Transverse colon (tissue), 4 donors: ENCODE results near the gene DNAAF8. TPM values are rescaled to one million over a fixed set of nuclear protein-coding genes. Genes with fewer than 3 reads are reported as not detected.

Experiments
- DNase-seq: peaks from one replicate; pipeline ENCODE4 v3.0.0-alpha.2; 2019
- H3K27ac ChIP-seq, 4 donors: fragments of 200-600 bp; sonication (generic); 2 replicates each; pipeline ENCODE4 v1.5.1; 2016 to 2018; ENCODE audit warnings: inconsistent platforms in 4 of 4
- H3K27me3 ChIP-seq: fragments of 200-600 bp; sonication (generic); 2 replicates; pipeline ENCODE4 v1.5.1; 2017; ENCODE audit warnings: inconsistent platforms
- H3K36me3 ChIP-seq, 4 donors: fragments of 200-600 bp; sonication (generic); 2 replicates each; pipeline ENCODE4 v1.5.1; 2017 to 2019; ENCODE audit warnings: inconsistent platforms in 4 of 4
- H3K4me1 ChIP-seq, 4 donors: fragments of 200-600 bp; sonication (generic); 2 replicates each; pipeline ENCODE4 v1.5.1; 2017 to 2020; ENCODE audit warnings: inconsistent platforms in 4 of 4
- H3K4me3 ChIP-seq, 4 donors: fragments of 200-600 bp; sonication (generic); 1 replicate in 1 of 4; 2 replicates in 3 of 4; pipeline versions ENCODE4 v1.5.1 to v1.6.1; 2017 to 2019; ENCODE audit warnings: inconsistent platforms in 4 of 4
- H3K9me3 ChIP-seq, 2 donors: fragments of 200-600 bp; sonication (generic); 2 replicates each; pipeline ENCODE4 v1.5.1; 2017 to 2019; ENCODE audit warnings: inconsistent platforms in 2 of 2
- CTCF ChIP-seq, 5 experiments: fragments of 200-600 bp in 3 of 5; fragments of 450-650 bp in 2 of 5; sonication (generic) in 3 of 5; IDR thresholded peaks; 1 replicate in 2 of 5; 2 replicates in 3 of 5; pipeline ENCODE4 v1.5.1; 2016 to 2017; ENCODE audit warnings: antibody characterized with exemption in 5 of 5, inconsistent platforms in 3 of 5, mild to moderate bottlenecking in 2 of 5, moderate library complexity in 1 of 5
- EP300 ChIP-seq: sonication (generic); formaldehyde crosslinking; IDR thresholded peaks from one replicate; pipeline ENCODE4 v1.6.1; 2017; ENCODE audit warnings: antibody characterized with exemption, low read depth
- POLR2A ChIP-seq: fragments of 450-650 bp; IDR thresholded peaks from one replicate; pipeline ENCODE4 v1.6.1; 2016; ENCODE audit warnings: antibody characterized with exemption, mild to moderate bottlenecking, moderate library complexity
- POLR2AphosphoS5 ChIP-seq, 3 donors: sonication (generic); formaldehyde crosslinking; IDR thresholded peaks; one replicate each; pipeline ENCODE4 v1.6.1; 2016; ENCODE audit warnings: antibody characterized with exemption in 3 of 3
- WGBS, 2 donors: methylation state at CpG; one replicate each; pipeline ENCODE4 v1.1.5; 2018; ENCODE audit warnings: low coverage in 1 of 2; 5-methylcytosine and 5-hydroxymethylcytosine counted together
- in situ Hi-C, 4 donors: fragments of 200-750 bp; cut with MboI; loops; one replicate each; pipeline versions ENCODE4 v1.15.0 to v1.15.1; 2017; ENCODE audit warnings: low sequenced_read_pairs in 3 of 4, low pct_ligation_motif_present in 1 of 4, low pct_unique_long_range_greater_than_20kb in 1 of 4
- intact Hi-C: fragments of 100-400 bp; cut with DNase I; formaldehyde crosslinking; loops from one replicate; pipeline ENCODE4 v1.15.1; 2023; ENCODE audit warnings: low total_unique reads
- total RNA-seq, 4 donors: library from RNA; depleted of rRNA; stranded (reverse); fragments of >200 nt; gene quantifications; one replicate each; pipeline ENCODE4 v1.1.0, GENCODE V29; 2016

The DNAAF8 gene
- total RNA-seq, 4 donors from 2014 or later = 0.55 to 2.9 (median 0.60) TPM; not detected in 1

- TF ChIP-seq POLR2AphosphoS5 (IDR thresholded peaks at IDR 0.05) (no peak), POLR2A (no peak), CTCF (IDR thresholded peaks at IDR 0.05) (no peak)
- in situ Hi-C loops (no loop called here), intact Hi-C loops (loop anchor here (5.0 kb wide), 1 partner anchor 294 kb away; no protein-coding TSS in a partner anchor)
- WGBS, 2 donors = 82 to 85% methylated on average over 10 to 14 of the region's 14 CpGs
- DNase-seq = no peak
- H3K9me3 ChIP-seq = no peaks in the 10 kb centered on the region
- H3K27ac ChIP-seq = peak overlapping the region in 1 of 4 donors; percentile 18
- H3K27me3 ChIP-seq = no peaks in the 10 kb centered on the region
- H3K4me3 ChIP-seq = no peak overlapping the region
- peaks cover 0 to 13% (median 5%) of the 10 kb centered on the region in 4 donors for H3K36me3 ChIP-seq
- peaks cover 3 to 15% (median 7%) of the 10 kb centered on the region in 4 donors for H3K4me1 ChIP-seq
Measured at GRCh38 chr16:4747906-4748681, 13.8 kb downstream of the DNAAF8 start.

- H3K4me1 ChIP-seq = peaks cover 0 to 10% (median 4%) of the 10 kb centered on the region in 4 donors
- H3K27ac ChIP-seq = no peak overlapping the region
- H3K4me3 ChIP-seq = no peak overlapping the region
- 87 to 89% methylated on average over 7 to 13 of the region's 16 CpGs for WGBS, 2 donors
- H3K27me3 ChIP-seq = no peaks in the 10 kb centered on the region
- TF ChIP-seq EP300 (no peak), POLR2AphosphoS5 (IDR thresholded peaks at IDR 0.05) (no peak), CTCF (IDR thresholded peaks at IDR 0.05) (no peak), POLR2A (no peak)
- in situ Hi-C loops (no loop called here), intact Hi-C loops (loop anchor here (5.0 kb wide), 1 partner anchor 293 kb away; no protein-coding TSS in a partner anchor)
- peaks cover 0 to 14% (median 5%) of the 10 kb centered on the region in 4 donors for H3K36me3 ChIP-seq
- H3K9me3 ChIP-seq = no peaks in the 10 kb centered on the region
- DNase-seq = no peak
Measured at GRCh38 chr16:4748682-4749411, 14.5 kb downstream of the DNAAF8 start.

- in situ Hi-C loops (no loop called here), intact Hi-C loops (loop anchor here (5.0 kb wide), 1 partner anchor 293 kb away; no protein-coding TSS in a partner anchor)
- 89 to 90% methylated on average over 2 to 9 of the region's 10 CpGs for WGBS, 2 donors
- Histone ChIP-seq H3K27ac (no peak overlapping the region), H3K36me3 (peaks cover 0 to 14% (median 6%) of the 10 kb centered on the region in 4 donors), H3K4me1 (peaks cover 0 to 10% (median 4%) of the 10 kb centered on the region in 4 donors), H3K27me3 (no peaks in the 10 kb centered on the region), H3K9me3 (no peaks in the 10 kb centered on the region), H3K4me3 (no peak overlapping the region)
- TF ChIP-seq POLR2A = no peak
- TF ChIP-seq EP300 = no peak
- TF ChIP-seq CTCF (IDR thresholded peaks at IDR 0.05) = no peak
- no peak for TF ChIP-seq POLR2AphosphoS5 (IDR thresholded peaks at IDR 0.05)
- no peak for DNase-seq
Measured at GRCh38 chr16:4749700-4750257, 15.4 kb downstream of the DNAAF8 start.

GRCh38 chr16:4750896-4751295 lies 16.6 kb downstream of the DNAAF8 start:
- no peak for DNase-seq
- Histone ChIP-seq H3K9me3 (no peaks in the 10 kb centered on the region), H3K4me1 (peaks cover 0 to 10% (median 4%) of the 10 kb centered on the region in 4 donors), H3K27me3 (no peaks in the 10 kb centered on the region), H3K27ac (no peak overlapping the region), H3K36me3 (peaks cover 0 to 24% (median 10%) of the 10 kb centered on the region in 4 donors), H3K4me3 (no peak overlapping the region)
- intact Hi-C loops (no loop called here), in situ Hi-C loops (no loop called here)
- no peak for TF ChIP-seq EP300
- TF ChIP-seq CTCF (IDR thresholded peaks at IDR 0.05) = no peak
- no peak for TF ChIP-seq POLR2A
- no peak for TF ChIP-seq POLR2AphosphoS5 (IDR thresholded peaks at IDR 0.05)
- 73 to 85% methylated on average over 3 to 8 of the region's 8 CpGs for WGBS, 2 donors
